ENCODE data around the gene R3HCC1L.
"Not testable (repeated sequence)": the region's sequence is repeated elsewhere in the genome, so short reads cannot be mapped to it uniquely, and the experiment has no call there.

The R3HCC1L gene

GRCh38 chr10:98128802-98129201, 5.7 kb upstream of the R3HCC1L start:
- H3K36me3 ChIP-seq (ENCODE audit: control insufficient read depth in 4 of 4, insufficient read depth in 4 of 4, low read length in 3 of 4) = no peaks in the 10 kb centered on the region
- H3K27ac ChIP-seq (ENCODE audit: insufficient read depth in 1 of 2, low read depth in 1 of 2, low read length in 2 of 2, poor library complexity in 1 of 2, severe bottlenecking in 2 of 2) = no peak overlapping the region
- 94% methylated on average over 3 of the region's 6 CpGs for WGBS (ENCODE audit: insufficient coverage)
- CTCF ChIA-PET = interaction anchor here (1.1 kb wide), 1 partner anchor 13 kb away, joined by 3 read pairs; no protein-coding TSS in a partner anchor
- H3K27me3 ChIP-seq (replicated peaks in 2 of 5; ENCODE audit: control insufficient read depth in 4 of 5, insufficient read depth in 5 of 5, low read length in 4 of 5) = peaks cover 0 to 8% (median 6%) of the 10 kb centered on the region in 5 experiments
- POLR2A ChIA-PET = no interaction called here
- H3K9me3 ChIP-seq (ENCODE audit: control extremely low read depth in 1 of 5, control insufficient read depth in 4 of 5, insufficient read depth in 2 of 5, low read depth in 1 of 5, low read length in 4 of 5) = peaks cover 0 to 14% (median 9%) of the 10 kb centered on the region in 5 experiments
- DNase-seq = no peak
- no peaks in the 10 kb centered on the region for H3K4me1 ChIP-seq (ENCODE audit: control extremely low read depth in 1 of 4, control insufficient read depth in 4 of 4, insufficient read depth in 4 of 4, low read length in 3 of 4)
- H3K4me3 ChIP-seq (ENCODE audit: control insufficient read depth in 1 of 7, extremely low read depth in 1 of 7, insufficient read depth in 4 of 7, low read depth in 2 of 7, low read length in 6 of 7) = no peak overlapping the region

GRCh38 chr10:98131619-98132018, 2.8 kb upstream of the R3HCC1L start:
- CTCF ChIA-PET = interaction anchor here (0.6 kb wide), 1 partner anchor 1140 kb away, joined by 3 read pairs; no protein-coding TSS in a partner anchor
- H3K27me3 ChIP-seq (replicated peaks in 2 of 5; ENCODE audit: control insufficient read depth in 4 of 5, insufficient read depth in 5 of 5, low read length in 4 of 5) = peaks cover 0 to 8% (median 6%) of the 10 kb centered on the region in 5 experiments
- WGBS (ENCODE audit: insufficient coverage) = 92% methylated on average over 2 of the region's 3 CpGs
- POLR2A ChIA-PET = no interaction called here
- no peak overlapping the region for H3K27ac ChIP-seq (ENCODE audit: insufficient read depth in 1 of 2, low read depth in 1 of 2, low read length in 2 of 2, poor library complexity in 1 of 2, severe bottlenecking in 2 of 2)
- H3K36me3 ChIP-seq (ENCODE audit: control insufficient read depth in 4 of 4, insufficient read depth in 4 of 4, low read length in 3 of 4) = no peaks in the 10 kb centered on the region
- no peak overlapping the region for H3K4me3 ChIP-seq (ENCODE audit: control insufficient read depth in 1 of 7, extremely low read depth in 1 of 7, insufficient read depth in 4 of 7, low read depth in 2 of 7, low read length in 6 of 7)
- H3K4me1 ChIP-seq (ENCODE audit: control extremely low read depth in 1 of 4, control insufficient read depth in 4 of 4, insufficient read depth in 4 of 4, low read length in 3 of 4) = peaks cover 0 to 13% (median 5%) of the 10 kb centered on the region in 4 experiments
- peaks cover 0 to 8% (median 5%) of the 10 kb centered on the region in 5 experiments for H3K9me3 ChIP-seq (ENCODE audit: control extremely low read depth in 1 of 5, control insufficient read depth in 4 of 5, insufficient read depth in 2 of 5, low read depth in 1 of 5, low read length in 4 of 5)
- DNase-seq = no peak

GRCh38 chr10:98133075-98133752, 1.2 kb upstream of the R3HCC1L start:
- CTCF ChIA-PET = interaction anchor here (2.2 kb wide), 1 partner anchor 10 kb away, joined by 10 read pairs; no protein-coding TSS in a partner anchor
- H3K27me3 ChIP-seq (replicated peaks in 2 of 5; ENCODE audit: control insufficient read depth in 4 of 5, insufficient read depth in 5 of 5, low read length in 4 of 5); H3K9me3 ChIP-seq (ENCODE audit: control extremely low read depth in 1 of 5, control insufficient read depth in 4 of 5, insufficient read depth in 2 of 5, low read depth in 1 of 5, low read length in 4 of 5); H3K36me3 ChIP-seq (ENCODE audit: control insufficient read depth in 4 of 4, insufficient read depth in 4 of 4, low read length in 3 of 4); H3K4me3 ChIP-seq (ENCODE audit: control insufficient read depth in 1 of 7, extremely low read depth in 1 of 7, insufficient read depth in 4 of 7, low read depth in 2 of 7, low read length in 6 of 7); POLR2A ChIA-PET; H3K27ac ChIP-seq (ENCODE audit: insufficient read depth in 1 of 2, low read depth in 1 of 2, low read length in 2 of 2, poor library complexity in 1 of 2, severe bottlenecking in 2 of 2): not testable (repeated sequence)
- 97% methylated on average over 8 of the region's 9 CpGs for WGBS (ENCODE audit: insufficient coverage)
- peaks cover 0 to 13% (median 5%) of the 10 kb centered on the region in 4 experiments for H3K4me1 ChIP-seq (ENCODE audit: control extremely low read depth in 1 of 4, control insufficient read depth in 4 of 4, insufficient read depth in 4 of 4, low read length in 3 of 4)
- DNase-seq = peak in 1 of 3 donors; percentile 6

GRCh38 chr10:98134117-98134430, 383 bp upstream of the R3HCC1L start:
- Histone ChIP-seq H3K4me1 (ENCODE audit: control extremely low read depth in 1 of 4, control insufficient read depth in 4 of 4, insufficient read depth in 4 of 4, low read length in 3 of 4) (peaks cover 0 to 13% (median 5%) of the 10 kb centered on the region in 4 experiments), H3K27ac (ENCODE audit: insufficient read depth in 1 of 2, low read depth in 1 of 2, low read length in 2 of 2, poor library complexity in 1 of 2, severe bottlenecking in 2 of 2) (peak overlapping the region in 1 of 2 experiments; percentile 95), H3K36me3 (ENCODE audit: control insufficient read depth in 4 of 4, insufficient read depth in 4 of 4, low read length in 3 of 4) (peaks cover 0 to 3% (median 0%) of the 10 kb centered on the region in 4 experiments), H3K27me3 (replicated peaks in 2 of 5; ENCODE audit: control insufficient read depth in 4 of 5, insufficient read depth in 5 of 5, low read length in 4 of 5) (no peaks in the 10 kb centered on the region), H3K4me3 (ENCODE audit: control insufficient read depth in 1 of 7, extremely low read depth in 1 of 7, insufficient read depth in 4 of 7, low read depth in 2 of 7, low read length in 6 of 7) (peak overlapping the region in 6 of 7 experiments; percentile 86 to 94 (median 90)), H3K9me3 (ENCODE audit: control extremely low read depth in 1 of 5, control insufficient read depth in 4 of 5, insufficient read depth in 2 of 5, low read depth in 1 of 5, low read length in 4 of 5) (peaks cover 0 to 8% (median 5%) of the 10 kb centered on the region in 5 experiments)
- WGBS (ENCODE audit: insufficient coverage) = 94% methylated on average over 5 of the region's 5 CpGs
- ChIA-PET CTCF (interaction anchor here (0.5 to 2.2 kb wide), 3 partner anchors 10 to 36 kb away, joined by 3 to 10 read pairs (median 3); no protein-coding TSS in a partner anchor), POLR2A (interaction anchor here (0.8 kb wide), 1 partner anchor 354 kb away, joined by 4 read pairs; no protein-coding TSS in a partner anchor)
- DNase-seq = no peak

- peak overlapping the region; percentile 84 to 94 (median 89) for H3K4me3 ChIP-seq (ENCODE audit: control insufficient read depth in 1 of 7, extremely low read depth in 1 of 7, insufficient read depth in 4 of 7, low read depth in 2 of 7, low read length in 6 of 7)
- peak in 1 of 3 donors; percentile 4 for DNase-seq
- peaks cover 0 to 8% (median 5%) of the 10 kb centered on the region in 5 experiments for H3K9me3 ChIP-seq (ENCODE audit: control extremely low read depth in 1 of 5, control insufficient read depth in 4 of 5, insufficient read depth in 2 of 5, low read depth in 1 of 5, low read length in 4 of 5)
- no peaks in the 10 kb centered on the region for H3K27me3 ChIP-seq (replicated peaks in 2 of 5; ENCODE audit: control insufficient read depth in 4 of 5, insufficient read depth in 5 of 5, low read length in 4 of 5)
- H3K27ac ChIP-seq (ENCODE audit: insufficient read depth in 1 of 2, low read depth in 1 of 2, low read length in 2 of 2, poor library complexity in 1 of 2, severe bottlenecking in 2 of 2) = peak overlapping the region; percentile 94 to 95
- ChIA-PET POLR2A (no interaction called here), CTCF (no interaction called here)
- WGBS (ENCODE audit: insufficient coverage) = 27% methylated on average over 11 of the region's 13 CpGs
- peaks cover 0 to 3% (median 0%) of the 10 kb centered on the region in 4 experiments for H3K36me3 ChIP-seq (ENCODE audit: control insufficient read depth in 4 of 4, insufficient read depth in 4 of 4, low read length in 3 of 4)
- H3K4me1 ChIP-seq (ENCODE audit: control extremely low read depth in 1 of 4, control insufficient read depth in 4 of 4, insufficient read depth in 4 of 4, low read length in 3 of 4) = peaks cover 0 to 13% (median 5%) of the 10 kb centered on the region in 4 experiments
Measured at GRCh38 chr10:98135222-98135899, 904 bp downstream of the R3HCC1L start.

GRCh38 chr10:98136775-98137174, 2.3 kb downstream of the R3HCC1L start:
- H3K27ac ChIP-seq (ENCODE audit: insufficient read depth in 1 of 2, low read depth in 1 of 2, low read length in 2 of 2, poor library complexity in 1 of 2, severe bottlenecking in 2 of 2); POLR2A ChIA-PET; H3K4me3 ChIP-seq (ENCODE audit: control insufficient read depth in 1 of 7, extremely low read depth in 1 of 7, insufficient read depth in 4 of 7, low read depth in 2 of 7, low read length in 6 of 7); DNase-seq; H3K27me3 ChIP-seq (replicated peaks in 2 of 5; ENCODE audit: control insufficient read depth in 4 of 5, insufficient read depth in 5 of 5, low read length in 4 of 5); H3K9me3 ChIP-seq (ENCODE audit: control extremely low read depth in 1 of 5, control insufficient read depth in 4 of 5, insufficient read depth in 2 of 5, low read depth in 1 of 5, low read length in 4 of 5); H3K36me3 ChIP-seq (ENCODE audit: control insufficient read depth in 4 of 4, insufficient read depth in 4 of 4, low read length in 3 of 4): not testable (repeated sequence)
- 95% methylated on average over 16 of the region's 16 CpGs for WGBS (ENCODE audit: insufficient coverage)
- H3K4me1 ChIP-seq (ENCODE audit: control extremely low read depth in 1 of 4, control insufficient read depth in 4 of 4, insufficient read depth in 4 of 4, low read length in 3 of 4) = peaks cover 0 to 13% (median 5%) of the 10 kb centered on the region in 4 experiments
- CTCF ChIA-PET = interaction anchor here (1.0 kb wide), 1 partner anchor 173 kb away, joined by 3 read pairs; no protein-coding TSS in a partner anchor

- no peak overlapping the region for H3K4me3 ChIP-seq (ENCODE audit: control insufficient read depth in 1 of 7, extremely low read depth in 1 of 7, insufficient read depth in 4 of 7, low read depth in 2 of 7, low read length in 6 of 7)
- H3K9me3 ChIP-seq (ENCODE audit: control extremely low read depth in 1 of 5, control insufficient read depth in 4 of 5, insufficient read depth in 2 of 5, low read depth in 1 of 5, low read length in 4 of 5) = peaks cover 0 to 4% (median 0%) of the 10 kb centered on the region in 5 experiments
- H3K36me3 ChIP-seq (ENCODE audit: control insufficient read depth in 4 of 4, insufficient read depth in 4 of 4, low read length in 3 of 4) = peaks cover 0 to 3% (median 0%) of the 10 kb centered on the region in 4 experiments
- no peaks in the 10 kb centered on the region for H3K27me3 ChIP-seq (replicated peaks in 2 of 5; ENCODE audit: control insufficient read depth in 4 of 5, insufficient read depth in 5 of 5, low read length in 4 of 5)
- POLR2A ChIA-PET = no interaction called here
- H3K4me1 ChIP-seq (ENCODE audit: control extremely low read depth in 1 of 4, control insufficient read depth in 4 of 4, insufficient read depth in 4 of 4, low read length in 3 of 4) = peaks cover 0 to 13% (median 5%) of the 10 kb centered on the region in 4 experiments
- CTCF ChIA-PET = interaction anchor here (0.6 kb wide), 1 partner anchor 100 kb away, joined by 3 read pairs; no protein-coding TSS in a partner anchor
- H3K27ac ChIP-seq (ENCODE audit: insufficient read depth in 1 of 2, low read depth in 1 of 2, low read length in 2 of 2, poor library complexity in 1 of 2, severe bottlenecking in 2 of 2) = no peak overlapping the region
- no peak for DNase-seq
Measured at GRCh38 chr10:98138031-98138430, 3.6 kb downstream of the R3HCC1L start.
